Measurements from ENCODE around the gene MYBL2.
A peak's percentile ranks its signal among the peaks of the same experiment; 100 is the strongest.
"Not testable (repeated sequence)": the region's sequence is repeated elsewhere in the genome, so short reads cannot be mapped to it uniquely, and the experiment has no call there.

MYBL2 gene

DNA sequence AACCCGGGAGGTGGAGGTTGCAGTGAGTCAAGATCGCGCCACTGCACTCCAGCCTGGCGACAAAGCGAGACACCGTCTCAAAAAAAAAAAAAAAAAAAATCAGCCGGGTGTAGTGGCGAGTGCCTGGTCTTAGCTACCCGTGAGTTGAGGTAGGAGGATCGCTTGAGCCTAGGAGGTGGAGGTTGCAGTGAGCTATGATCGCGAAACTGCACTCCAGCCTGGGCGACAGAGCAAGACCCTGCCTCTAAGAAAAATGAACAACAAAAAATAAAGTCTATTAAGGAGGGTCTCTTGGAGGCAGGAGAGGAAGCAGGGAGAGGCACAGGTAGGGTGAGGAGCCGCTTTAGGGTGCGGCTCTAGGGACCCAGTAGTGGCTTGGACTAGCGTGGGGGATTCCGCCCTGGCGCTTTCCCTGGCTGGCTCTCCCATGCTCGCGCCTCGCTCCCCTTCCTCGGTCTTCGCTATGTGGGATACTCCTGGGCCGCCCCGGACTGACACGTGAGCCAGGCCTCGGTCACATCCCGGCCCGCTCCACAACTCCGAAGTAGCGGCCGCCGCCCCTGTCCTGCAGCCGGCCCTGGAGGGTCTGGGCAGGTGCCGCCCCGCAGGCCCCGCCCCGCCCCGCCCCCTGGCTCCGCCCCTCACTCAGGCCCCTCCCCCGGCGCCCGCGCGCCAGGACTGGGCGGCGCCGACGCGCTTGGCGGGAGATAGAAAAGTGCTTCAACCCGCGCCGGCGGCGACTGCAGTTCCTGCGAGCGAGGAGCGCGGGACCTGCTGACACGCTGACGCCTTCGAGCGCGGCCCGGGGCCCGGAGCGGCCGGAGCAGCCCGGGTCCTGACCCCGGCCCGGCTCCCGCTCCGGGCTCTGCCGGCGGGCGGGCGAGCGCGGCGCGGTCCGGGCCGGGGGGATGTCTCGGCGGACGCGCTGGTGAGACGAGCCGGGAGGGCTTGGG lies at the start of gene MYBL2:
Gene MYBL2, plus strand, starts transcription at position 739 of the 953 bp plus-strand sequence. Its CDS starts 170 bp downstream, at position 909.
- peak; percentile 29 to 56 (median 52) for DNase-seq (ENCODE audit: low read depth in 4 of 4, low spot score in 1 of 4)

DNA sequence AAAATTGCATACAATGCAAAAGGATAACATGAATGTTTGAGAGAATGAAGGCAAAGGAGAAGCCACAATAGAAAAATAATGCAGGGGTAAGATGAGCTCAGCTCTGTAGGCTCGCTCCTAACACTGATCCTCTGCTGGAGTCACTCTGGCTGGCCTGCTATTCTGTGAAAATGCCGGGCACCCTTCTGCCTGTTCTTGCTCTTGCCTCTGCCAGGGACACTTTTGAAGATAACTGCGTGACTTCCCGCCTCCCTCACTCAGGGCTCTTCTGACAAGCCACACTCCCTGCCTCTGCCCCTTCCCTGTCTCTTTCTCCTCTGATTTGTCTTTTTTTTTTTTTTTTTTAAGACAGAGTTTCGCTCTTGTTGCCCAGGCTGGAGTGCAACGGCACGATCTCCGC lies 35.3 kb upstream of the MYBL2 start:
- no peak for DNase-seq (ENCODE audit: low read depth in 4 of 4, low spot score in 1 of 4)

DNA sequence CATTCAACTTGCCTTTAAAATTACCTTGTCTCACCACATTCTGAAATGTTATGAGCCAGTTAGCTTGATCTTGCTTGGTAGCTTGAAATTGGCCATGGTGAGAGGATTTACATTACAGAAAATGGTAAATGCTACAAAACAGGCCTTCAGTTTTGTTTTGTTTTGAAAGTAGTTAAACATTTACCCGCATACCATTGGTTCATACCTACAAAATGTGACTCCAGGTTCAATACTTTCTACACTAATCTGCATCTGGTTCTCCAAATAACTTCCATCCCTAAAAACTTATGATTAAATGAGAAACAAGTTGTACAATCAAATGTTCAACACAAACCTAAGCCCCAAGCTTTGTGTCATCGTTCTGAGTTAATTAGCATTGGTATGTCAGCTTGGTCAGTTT lies 30.5 kb upstream of the MYBL2 start:
- DNase-seq (ENCODE audit: low read depth in 4 of 4, low spot score in 1 of 4) = no peak

DNA sequence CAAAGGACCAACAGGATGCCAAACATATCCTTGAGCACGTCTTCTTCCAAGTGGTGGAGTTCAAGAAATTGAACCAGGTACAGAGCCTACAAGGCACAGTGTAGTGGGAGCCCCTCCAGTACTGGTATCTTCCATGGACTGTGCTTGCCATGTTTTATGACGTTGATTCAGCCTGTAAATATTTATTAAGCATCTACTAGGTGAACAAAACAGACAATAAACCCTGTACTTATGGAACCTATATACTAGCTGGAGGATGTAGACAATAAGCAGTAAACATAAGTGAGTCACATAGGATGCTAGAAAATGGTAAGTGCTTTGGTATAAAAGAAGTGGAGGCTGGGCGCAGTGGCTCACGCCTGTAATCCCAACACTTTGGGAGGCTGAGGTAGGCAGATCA lies 24.4 kb upstream of the MYBL2 start:
- DNase-seq (ENCODE audit: low read depth in 4 of 4, low spot score in 1 of 4) = no peak

DNA sequence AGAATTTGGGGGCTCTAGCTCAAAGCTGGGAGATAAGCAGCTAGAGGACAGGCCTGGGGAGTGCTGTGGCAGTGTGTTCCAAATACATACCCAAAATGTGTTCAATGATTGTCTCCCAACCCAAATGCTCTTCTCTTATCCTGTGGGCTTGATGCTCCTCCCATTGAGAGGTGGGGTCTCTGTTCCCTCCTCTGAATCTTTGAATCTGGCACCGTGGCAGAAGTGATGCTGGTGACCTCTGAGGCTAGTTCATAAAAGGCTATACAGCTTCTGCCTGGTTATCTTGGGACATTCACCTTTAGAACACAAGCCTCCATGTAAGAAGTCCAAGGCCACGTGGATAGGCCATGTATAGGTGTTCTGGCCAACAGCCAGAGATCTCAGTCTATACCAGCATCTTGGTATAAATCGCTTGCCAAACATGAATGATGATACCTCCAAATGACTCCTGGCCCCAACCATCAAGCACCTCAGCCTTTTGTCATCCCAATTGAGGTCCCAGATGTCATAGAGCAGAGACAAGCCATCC lies 15.9 kb upstream of the MYBL2 start:
- no peak for DNase-seq (ENCODE audit: low read depth in 4 of 4, low spot score in 1 of 4)

DNA sequence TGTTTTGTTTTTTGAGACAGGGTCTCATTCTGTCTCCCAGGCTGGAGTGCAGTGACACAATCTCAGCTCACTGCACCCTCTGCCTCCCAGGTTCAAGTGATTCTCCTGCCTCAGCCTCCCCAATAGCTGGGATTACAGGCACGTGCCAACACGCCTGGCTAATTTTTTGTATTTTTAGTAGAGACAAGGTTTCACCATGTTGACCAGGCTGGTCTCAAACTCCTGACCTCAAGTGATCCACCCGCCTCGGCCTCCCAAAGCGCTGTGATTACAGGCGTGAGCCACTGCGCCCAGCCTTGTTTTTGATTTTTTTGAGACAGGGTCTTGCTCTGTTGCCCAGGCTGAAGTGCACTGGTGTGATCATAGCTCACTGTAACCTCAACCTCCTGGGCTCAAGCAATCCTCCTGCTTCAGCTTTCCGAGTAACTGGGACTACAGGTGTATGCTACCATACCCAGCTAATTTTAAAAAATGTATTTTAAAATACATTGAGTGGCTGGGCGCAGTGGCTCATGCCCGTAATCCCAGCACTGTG lies 15.2 kb upstream of the MYBL2 start:
- not testable (repeated sequence) for DNase-seq (ENCODE audit: low read depth in 4 of 4, low spot score in 1 of 4)

- no peak for DNase-seq (ENCODE audit: low read depth in 4 of 4, low spot score in 1 of 4)
Observed at GRCh38 chr20:43653966-43654365, 12.9 kb upstream of the MYBL2 start.

DNA sequence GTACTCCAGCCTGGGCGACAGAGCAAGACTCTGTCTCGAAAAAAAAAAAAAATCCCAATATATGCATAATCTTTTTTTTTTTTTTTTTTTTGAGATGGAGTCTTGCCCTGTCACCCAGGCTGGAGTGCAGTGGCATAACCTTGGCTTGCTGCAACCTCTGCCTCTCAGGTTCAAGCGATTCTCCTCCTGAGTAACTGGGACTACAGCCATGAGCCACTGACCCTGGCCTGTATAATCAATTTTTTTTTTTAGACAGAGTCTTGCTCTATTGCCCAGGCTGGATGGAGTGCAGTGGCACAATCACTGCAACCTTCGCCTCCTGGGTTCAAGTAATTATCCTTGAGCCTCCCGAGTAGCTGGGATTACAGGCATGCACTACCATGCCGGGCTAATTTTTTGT lies 11.7 kb upstream of the MYBL2 start:
- DNase-seq (ENCODE audit: low read depth in 4 of 4, low spot score in 1 of 4) = not testable (repeated sequence)

GRCh38 chr20:43655937-43656336 lies 11.0 kb upstream of the MYBL2 start:
- DNase-seq (ENCODE audit: low read depth in 4 of 4, low spot score in 1 of 4) = no peak

- DNase-seq (ENCODE audit: low read depth in 4 of 4, low spot score in 1 of 4) = peak in 2 of 4 experiments; percentile 33 to 62
Observed at GRCh38 chr20:43658069-43658722, 8.7 kb upstream of the MYBL2 start.

- no peak for DNase-seq (ENCODE audit: low read depth in 4 of 4, low spot score in 1 of 4)
Observed at GRCh38 chr20:43658723-43659419, 8.0 kb upstream of the MYBL2 start.

DNA sequence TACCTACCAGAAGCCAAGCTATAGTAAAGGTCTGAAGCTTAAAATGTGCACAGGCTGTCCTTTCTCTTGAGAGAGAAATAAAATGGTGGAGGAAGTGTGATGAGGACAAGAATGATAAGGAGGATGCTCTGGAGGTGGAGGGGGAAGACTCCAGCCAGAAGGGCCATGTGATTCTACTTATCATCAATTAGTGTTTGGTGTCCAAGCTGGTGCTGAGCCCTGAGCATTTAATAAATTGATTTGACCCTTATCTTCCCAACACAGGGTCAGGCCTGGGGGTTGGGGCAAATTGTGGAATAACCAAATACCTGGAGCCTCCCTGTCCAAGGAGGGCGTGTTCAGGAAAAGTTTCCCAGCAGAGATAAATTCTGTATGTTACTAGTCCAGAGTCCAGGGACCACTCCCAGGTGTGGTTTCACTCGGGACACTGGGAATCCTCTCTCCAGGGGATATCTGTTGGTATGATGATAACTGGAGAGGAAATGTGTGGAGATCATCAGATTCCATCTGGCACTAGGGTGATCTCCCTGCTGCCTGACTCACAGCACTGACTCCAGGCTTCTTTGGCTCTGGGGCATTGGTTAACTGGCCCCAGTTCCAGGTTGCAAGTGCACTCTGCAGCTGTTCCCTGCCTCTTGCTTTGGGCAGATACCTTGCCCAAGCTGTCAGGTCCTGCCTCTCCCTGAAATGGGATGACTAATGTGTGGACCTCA lies 3.8 kb upstream of the MYBL2 start:
- DNase-seq (ENCODE audit: low read depth in 4 of 4, low spot score in 1 of 4) = no peak

DNA sequence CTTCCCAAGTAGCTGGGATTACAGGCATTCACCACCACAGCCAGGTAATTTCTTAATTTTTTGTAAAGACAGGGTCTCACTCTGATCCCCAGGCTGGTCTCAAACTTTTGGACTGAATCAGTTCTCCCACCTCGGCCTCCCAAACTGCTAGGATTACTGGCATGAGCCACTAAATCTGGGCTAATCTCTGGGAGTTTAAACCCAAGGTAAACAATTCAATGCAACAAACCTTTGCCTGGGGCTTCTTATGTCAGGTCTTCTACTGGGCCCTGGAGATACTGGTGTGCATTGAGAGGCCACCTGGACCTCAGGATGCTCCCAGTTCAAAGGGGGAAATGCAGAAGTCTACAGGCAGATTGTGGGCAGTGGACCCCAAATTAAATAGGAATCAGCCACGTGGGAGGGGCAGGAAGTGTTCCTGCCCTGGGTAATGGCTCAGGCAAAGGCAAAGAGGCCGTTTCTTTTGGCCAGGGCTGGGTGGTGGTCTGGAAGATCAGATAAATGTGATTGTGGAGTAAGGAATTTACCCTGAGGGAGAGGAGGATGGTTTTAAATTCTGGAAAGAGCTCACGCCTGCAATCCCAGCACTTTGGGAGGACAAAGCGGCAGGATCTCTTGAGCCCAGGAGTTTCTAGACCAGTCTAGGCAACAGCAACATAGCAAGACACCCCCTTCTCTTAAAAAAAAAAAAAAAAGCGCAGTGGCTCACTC lies 1.3 kb upstream of the MYBL2 start:
- DNase-seq (ENCODE audit: low read depth in 4 of 4, low spot score in 1 of 4) = no peak

- peak in 1 of 4 experiments; percentile 12 for DNase-seq (ENCODE audit: low read depth in 4 of 4, low spot score in 1 of 4)
Observed at GRCh38 chr20:43667341-43668132, 623 bp downstream of the MYBL2 start.

DNA sequence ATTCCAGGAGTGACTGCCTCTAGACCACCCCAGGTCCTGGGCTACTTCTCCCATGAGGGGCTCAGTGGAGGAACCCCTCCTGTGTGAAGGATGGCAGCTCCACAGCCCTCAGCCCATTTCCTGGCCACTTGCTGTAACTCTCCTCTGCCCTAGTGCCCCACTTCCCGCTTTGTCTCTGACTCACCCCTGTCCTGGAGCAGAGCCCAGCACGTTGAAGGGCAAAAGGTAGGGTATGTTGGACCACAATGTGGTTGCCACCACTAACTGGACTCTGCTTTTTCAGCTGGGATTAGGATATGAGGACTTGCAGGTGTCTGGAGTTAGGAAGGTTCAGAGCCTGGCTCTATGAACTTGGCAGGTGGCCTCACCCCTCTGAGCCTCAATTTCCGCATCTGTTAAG lies 2.4 kb downstream of the MYBL2 start:
- no peak for DNase-seq (ENCODE audit: low read depth in 4 of 4, low spot score in 1 of 4)

DNA sequence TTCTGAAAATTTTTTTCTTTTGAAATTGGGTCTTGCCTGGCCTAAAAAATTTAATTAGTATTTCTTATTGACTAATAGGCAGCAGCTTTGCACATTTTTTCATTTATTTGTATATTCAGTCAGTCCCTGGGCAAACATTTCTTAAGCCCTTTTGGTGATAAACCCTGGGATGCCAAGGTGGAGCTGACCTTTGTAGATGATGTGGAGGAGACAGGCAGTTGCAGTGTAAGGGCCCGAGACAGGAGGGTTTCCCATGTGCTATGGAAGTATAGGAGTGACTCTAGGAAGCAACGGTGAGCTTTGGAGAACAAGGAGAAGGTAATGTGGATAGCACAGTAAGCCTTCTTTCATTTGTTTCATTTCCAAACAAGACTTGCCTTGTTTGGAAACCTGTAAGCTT lies 3.5 kb downstream of the MYBL2 start:
- no peak for DNase-seq (ENCODE audit: low read depth in 4 of 4, low spot score in 1 of 4)

GRCh38 chr20:43676368-43676767 lies 9.5 kb downstream of the MYBL2 start:
- no peak for DNase-seq (ENCODE audit: low read depth in 4 of 4, low spot score in 1 of 4)

DNA sequence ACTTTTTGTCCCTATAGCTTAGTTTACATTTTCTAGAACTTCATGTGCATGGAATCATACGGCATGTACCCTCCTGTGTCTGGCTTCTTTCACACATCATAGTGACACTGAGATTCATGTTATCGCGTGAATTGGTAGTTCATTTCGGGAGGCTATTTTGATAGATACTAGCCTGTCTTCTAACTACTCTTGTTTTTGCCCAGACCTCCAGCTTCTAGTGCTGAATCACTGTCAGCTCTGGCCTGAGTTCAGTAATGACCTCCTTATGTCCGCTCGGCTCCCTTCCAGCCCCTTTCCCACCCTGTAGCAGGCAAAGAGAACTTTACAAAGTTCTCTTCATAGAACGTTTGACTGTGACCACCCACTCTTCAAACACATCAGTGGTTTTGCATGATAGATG lies 14.1 kb downstream of the MYBL2 start:
- no peak for DNase-seq (ENCODE audit: low read depth in 4 of 4, low spot score in 1 of 4)

DNA sequence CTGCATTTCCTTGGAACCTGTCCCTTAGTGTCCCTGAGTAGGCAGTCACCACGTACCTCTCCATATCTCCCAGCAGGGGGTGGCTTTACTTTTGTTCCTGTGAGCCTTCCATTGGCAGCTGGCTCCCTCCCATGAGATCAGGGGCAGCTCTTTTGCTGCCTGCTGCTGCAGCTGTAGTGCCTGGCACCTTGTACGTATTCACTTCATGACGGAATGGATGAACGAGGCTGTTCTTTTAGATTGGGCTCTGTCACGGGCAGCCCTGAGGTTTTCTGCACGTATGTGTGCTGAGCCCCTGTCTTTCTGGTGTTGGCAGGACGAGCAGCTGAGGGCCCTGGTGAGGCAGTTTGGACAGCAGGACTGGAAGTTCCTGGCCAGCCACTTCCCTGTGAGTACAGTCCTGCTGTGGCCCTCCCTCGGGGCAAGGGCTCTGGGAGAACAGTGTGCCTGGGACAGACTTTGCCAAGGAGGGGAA lies 14.6 kb downstream of the MYBL2 start:
- no peak for DNase-seq (ENCODE audit: low read depth in 4 of 4, low spot score in 1 of 4)

Measured in stimulated activated CD4-positive, alpha-beta T cell treated with anti-CD3 and anti-CD28 coated beads, Interleukin-1b, Interleukin-23, amount 100 ng/mL, for 24 hours (primary cell).